Glutamatergic neuron (in vitro differentiated cells): ENCODE data around the gene RNU5B-1. TPM values are rescaled to one million over a fixed set of nuclear protein-coding genes. Genes with fewer than 3 reads are reported as not detected.

Experiments
- DNase-seq: peaks from one replicate; pipeline ENCODE4 v3.0.0; 2022
- H3K27ac Mint-ChIP-seq: one replicate; pipeline ENCODE4 v1.8.0; 2020; ENCODE audit warnings: mild to moderate bottlenecking, mixed read lengths, inconsistent platforms; ENCODE audit not compliant: unreplicated experiment
- H3K27me3 Mint-ChIP-seq: one replicate; pipeline ENCODE4 v1.8.0; 2020; ENCODE audit warnings: mild to moderate bottlenecking, moderate library complexity, mixed read lengths, inconsistent platforms; ENCODE audit not compliant: unreplicated experiment
- H3K36me3 Mint-ChIP-seq: one replicate; pipeline ENCODE4 v1.8.0; 2020; ENCODE audit warnings: mild to moderate bottlenecking, mixed read lengths, inconsistent platforms; ENCODE audit not compliant: unreplicated experiment
- H3K4me1 Mint-ChIP-seq: one replicate; pipeline ENCODE4 v1.8.0; 2020; ENCODE audit warnings: mild to moderate bottlenecking, low read depth, mixed read lengths, inconsistent platforms; ENCODE audit not compliant: unreplicated experiment
- H3K4me3 Mint-ChIP-seq: one replicate; pipeline ENCODE4 v1.8.0; 2020; ENCODE audit warnings: mild to moderate bottlenecking, mixed read lengths, inconsistent platforms; ENCODE audit not compliant: unreplicated experiment
- H3K9me3 Mint-ChIP-seq: one replicate; pipeline ENCODE4 v1.8.0; 2020; ENCODE audit warnings: mild to moderate bottlenecking, moderate library complexity, mixed read lengths, inconsistent platforms; ENCODE audit not compliant: unreplicated experiment
- CTCF ChIP-seq: fragments of 200-600 bp; sonication (generic); IDR thresholded peaks from one replicate; pipeline ENCODE4 v1.5.0; 2021; ENCODE audit not compliant: partially characterized antibody, unreplicated experiment
- total RNA-seq: library from RNA; stranded (reverse); fragmentation: NEBNext Ultra II Directional; extraction: Animal tissue kit (Norgen Biotek cat#: 25700); gene quantifications from one replicate; pipeline ENCODE4 v1.2.1, GENCODE V29; 2021; ENCODE audit not compliant: unreplicated experiment

Gene RNU5B-1
- total RNA-seq, 1 donor from 2014 or later, result not detected

GRCh38 chr15:65277015-65277414 is 27.5 kb upstream of the RNU5B-1 start:
- Mint-ChIP-seq H3K9me3 (no peaks in the 10 kb centered on the region), H3K36me3 (no peaks in the 10 kb centered on the region), H3K4me1 (peaks cover 3% of the 10 kb centered on the region)

GRCh38 chr15:65278480-65278879 is 26.0 kb upstream of the RNU5B-1 start:
- Mint-ChIP-seq H3K27me3 (no peaks in the 10 kb centered on the region), H3K27ac (no peak overlapping the region), H3K36me3 (no peaks in the 10 kb centered on the region), H3K4me1 (peaks cover 3% of the 10 kb centered on the region), H3K9me3 (no peaks in the 10 kb centered on the region), H3K4me3 (no peak overlapping the region)
- no peak for TF ChIP-seq CTCF
- no peak for DNase-seq

More at GRCh38 chr15:65277015-65277414, 27.5 kb upstream of the RNU5B-1 start:
- H3K27me3 Mint-ChIP-seq, result no peaks in the 10 kb centered on the region
- H3K4me3 Mint-ChIP-seq, result no peak overlapping the region
- TF ChIP-seq CTCF, result no peak
- no peak for DNase-seq
- no peak overlapping the region for H3K27ac Mint-ChIP-seq

- peaks cover 4% of the 10 kb centered on the region for H3K9me3 Mint-ChIP-seq
- peaks cover 9% of the 10 kb centered on the region for H3K27me3 Mint-ChIP-seq
- no peak for TF ChIP-seq CTCF
- H3K27ac Mint-ChIP-seq, result peak overlapping the region; percentile 90
- DNase-seq, result no peak
- H3K36me3 Mint-ChIP-seq, result no peaks in the 10 kb centered on the region
- peaks cover 12% of the 10 kb centered on the region for H3K4me1 Mint-ChIP-seq
- H3K4me3 Mint-ChIP-seq, result peak overlapping the region; percentile 87
These were observed 19.0 kb upstream of the RNU5B-1 start for GRCh38 chr15:65285291-65286068.

- no peak for TF ChIP-seq CTCF
- no peak for DNase-seq
These were observed 18.3 kb upstream of the RNU5B-1 start for GRCh38 chr15:65286069-65286703.

More at GRCh38 chr15:65286069-65286703, 18.3 kb upstream of the RNU5B-1 start:
- peaks cover 4% of the 10 kb centered on the region for H3K9me3 Mint-ChIP-seq
- H3K27ac Mint-ChIP-seq, result peak overlapping the region; percentile 90
- H3K27me3 Mint-ChIP-seq, result peaks cover 9% of the 10 kb centered on the region
- peak overlapping the region; percentile 87 for H3K4me3 Mint-ChIP-seq
- peaks cover 12% of the 10 kb centered on the region for H3K4me1 Mint-ChIP-seq
- H3K36me3 Mint-ChIP-seq, result no peaks in the 10 kb centered on the region
